Stimulated activated naive CD4-positive, alpha-beta T cell treated with Interleukin-2 at 50 U/mL for 16 hours (primary cell): ENCODE measurements around the gene COX5A.
"Not testable (repeated sequence)": the region's sequence is repeated elsewhere in the genome, so short reads cannot be mapped to it uniquely, and the experiment has no call there.

Experiments used
- DNase-seq: peaks from one replicate; lab custom pipeline; 2025; lab: John Stamatoyannopoulos, UW

Gene COX5A

GRCh38 chr15:74901612-74902063 is 36.2 kb downstream of the COX5A start:
- peak; percentile 32 for DNase-seq

- no peak for DNase-seq
Observed at GRCh38 chr15:74897300-74897701, 40.6 kb downstream of the COX5A start.

- DNase-seq: no peak
Observed at GRCh38 chr15:74896316-74896715, 41.6 kb downstream of the COX5A start.

GRCh38 chr15:74895830-74896229 is 42.0 kb downstream of the COX5A start:
- DNase-seq: no peak

- DNase-seq: not testable (repeated sequence)
Observed at GRCh38 chr15:74894383-74894782, 43.5 kb downstream of the COX5A start.

GRCh38 chr15:74893627-74894026 is 44.2 kb downstream of the COX5A start:
- DNase-seq: no peak

- no peak for DNase-seq
Observed at GRCh38 chr15:74892931-74893330, 44.9 kb downstream of the COX5A start.

- no peak for DNase-seq
Observed at GRCh38 chr15:74892313-74892712, 45.6 kb downstream of the COX5A start.

GRCh38 chr15:74891469-74891868 is 46.4 kb downstream of the COX5A start:
- no peak for DNase-seq

- DNase-seq: no peak
Observed at GRCh38 chr15:74890665-74890960, 47.3 kb downstream of the COX5A start.

GRCh38 chr15:74889883-74890664 is 47.8 kb downstream of the COX5A start, which contains the start of gene MPI:
Gene MPI (plus strand): TSS chr15:74890042. CDS start chr15:74890074, 32 bp downstream.
- DNase-seq: peak; percentile 81

GRCh38 chr15:74889390-74889882 is 48.4 kb downstream of the COX5A start:
- DNase-seq: no peak

- DNase-seq: no peak
Observed at GRCh38 chr15:74888716-74889115, 49.2 kb downstream of the COX5A start.

GRCh38 chr15:74887537-74888193 is 50.2 kb downstream of the COX5A start:
- DNase-seq: not testable (repeated sequence)

GRCh38 chr15:74885461-74885860 is 52.4 kb downstream of the COX5A start:
- DNase-seq: no peak

GRCh38 chr15:74884428-74885223 is 53.2 kb downstream of the COX5A start:
- DNase-seq: no peak

GRCh38 chr15:74882528-74882927 is 55.3 kb downstream of the COX5A start:
- no peak for DNase-seq

- no peak for DNase-seq
Observed at GRCh38 chr15:74878273-74878672, 59.6 kb downstream of the COX5A start.

GRCh38 chr15:74873756-74874424 is 64.0 kb downstream of the COX5A start:
- no peak for DNase-seq

GRCh38 chr15:74873036-74873755 is 64.7 kb downstream of the COX5A start, which contains the start of gene SCAMP2:
Gene SCAMP2 (minus strand): TSS chr15:74873365. CDS start chr15:74873255, 110 bp downstream.
- DNase-seq: peak; percentile 89

- no peak for DNase-seq
Observed at GRCh38 chr15:74872702-74873035, 65.2 kb downstream of the COX5A start.
